Common myeloid progenitor, CD34-positive (primary cell): ENCODE data around the gene PDE12.

Experiments used
- CTCF ChIA-PET: fragments of 350-600 bp; sonication (Branson Sonifier 250); formaldehyde crosslinking; loops from one replicate; lab custom pipeline; 2021; ENCODE audit warnings: antibody characterized with exemption; lab: Charles Lee
- POLR2A ChIA-PET: fragments of 350-600 bp; sonication (Branson Sonifier 250); formaldehyde crosslinking; loops from one replicate; lab custom pipeline; 2021; ENCODE audit warnings: antibody characterized with exemption; lab: Charles Lee
- DNase-seq, 3 donors: peaks; one replicate each; pipeline versions ENCODE4 v3.0.0 to v3.0.0-alpha.2; 2013
- H3K27ac ChIP-seq, 2 experiments: 1 replicate in 1 of 2; 2 replicates in 1 of 2; pipeline ENCODE4 v1.7.0; 2013; ENCODE audit warnings: inconsistent platforms in 2 of 2, low read length in 2 of 2, mild to moderate bottlenecking in 2 of 2, low read depth in 1 of 2, moderate library complexity in 1 of 2; ENCODE audit not compliant: severe bottlenecking in 2 of 2, insufficient read depth in 1 of 2, poor library complexity in 1 of 2
- H3K27me3 ChIP-seq, 5 experiments: replicated peaks in 2 of 5; 1 replicate in 3 of 5; 2 replicates in 2 of 5; pipeline versions ENCODE4 v1.6.1 to v1.7.0; 2013; ENCODE audit warnings: low read length in 4 of 5, mild to moderate bottlenecking in 2 of 5, moderate library complexity in 2 of 5, inconsistent platforms in 1 of 5; ENCODE audit not compliant: insufficient read depth in 5 of 5, control insufficient read depth in 4 of 5
- H3K36me3 ChIP-seq, 4 experiments: 1 replicate in 2 of 4; 2 replicates in 2 of 4; pipeline versions ENCODE4 v1.6.1 to v1.7.0; 2013; ENCODE audit warnings: low read length in 3 of 4, control low read depth in 1 of 4, mild to moderate bottlenecking in 1 of 4; ENCODE audit not compliant: control insufficient read depth in 4 of 4, insufficient read depth in 4 of 4
- H3K4me1 ChIP-seq, 4 experiments: 1 replicate in 3 of 4; 2 replicates in 1 of 4; pipeline versions ENCODE4 v1.6.1 to v1.7.1; 2013; ENCODE audit warnings: low read length in 3 of 4, mild to moderate bottlenecking in 3 of 4, control low read depth in 1 of 4, inconsistent platforms in 1 of 4, moderate library complexity in 1 of 4; ENCODE audit not compliant: control insufficient read depth in 4 of 4, insufficient read depth in 4 of 4; ENCODE audit errors: control extremely low read depth in 1 of 4
- H3K4me3 ChIP-seq, 7 experiments: 1 replicate in 4 of 7; 2 replicates in 3 of 7; pipeline versions ENCODE4 v1.5.1 to v1.7.0; 2013; ENCODE audit warnings: mild to moderate bottlenecking in 7 of 7, low read length in 6 of 7, moderate library complexity in 6 of 7, inconsistent platforms in 2 of 7, low read depth in 2 of 7, control low read depth in 1 of 7; ENCODE audit not compliant: insufficient read depth in 4 of 7, control insufficient read depth in 1 of 7; ENCODE audit errors: extremely low read depth in 1 of 7
- H3K9me3 ChIP-seq, 5 experiments: 1 replicate in 4 of 5; 2 replicates in 1 of 5; pipeline versions ENCODE4 v1.6.1 to v1.7.1; 2013; ENCODE audit warnings: low read length in 4 of 5, mild to moderate bottlenecking in 2 of 5, inconsistent platforms in 1 of 5, low read depth in 1 of 5, moderate library complexity in 1 of 5; ENCODE audit not compliant: control insufficient read depth in 4 of 5, insufficient read depth in 2 of 5; ENCODE audit errors: control extremely low read depth in 1 of 5
- WGBS: methylation state at CpG from one replicate; pipeline ENCODE4 v1.1.5; 2013; ENCODE audit not compliant: insufficient coverage; 5-methylcytosine and 5-hydroxymethylcytosine counted together

PDE12 gene

DNA sequence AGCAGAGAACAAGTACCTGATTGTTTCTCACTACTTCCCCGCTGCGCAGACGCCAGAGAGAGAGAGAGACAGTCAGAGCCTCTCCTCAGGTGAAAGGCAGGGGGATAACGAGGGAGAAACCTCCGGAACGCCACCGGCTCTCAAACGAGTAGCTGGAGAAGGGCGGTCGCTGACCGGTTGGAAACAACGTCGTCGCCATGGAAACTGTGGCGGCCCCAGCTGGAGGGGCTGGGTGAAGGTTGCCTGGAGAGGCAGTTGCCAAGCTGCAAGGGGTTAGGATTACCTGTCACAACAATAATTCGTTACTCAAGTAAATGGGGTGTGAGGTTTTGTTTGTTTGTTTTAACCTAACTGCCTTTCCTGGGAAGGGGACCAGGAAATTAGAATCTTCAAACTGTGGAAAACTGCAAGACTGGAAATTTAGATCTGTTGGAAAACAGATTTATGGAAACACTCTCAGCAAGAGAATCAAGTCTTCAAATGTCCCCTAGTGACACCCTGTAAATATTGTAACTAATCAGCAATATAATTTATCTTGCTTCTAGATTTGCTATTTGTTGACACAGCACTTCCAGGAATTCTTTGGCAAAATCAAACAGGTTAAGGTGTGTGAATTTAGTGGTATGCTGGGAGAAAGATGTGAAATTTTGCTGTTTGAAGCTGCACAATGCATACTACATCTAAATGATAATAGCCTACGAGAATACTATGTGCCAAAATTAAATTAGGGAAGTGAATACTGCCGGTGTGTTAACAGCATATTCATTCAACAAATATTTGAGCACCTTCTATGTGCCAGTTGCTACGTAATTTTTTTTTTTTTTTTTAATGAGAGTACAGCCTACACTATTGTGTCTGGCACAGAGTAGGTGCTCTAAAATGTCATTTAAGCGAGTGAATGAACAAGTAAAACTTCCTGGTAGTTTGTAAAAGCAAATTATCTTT lies 11.6 kb upstream of the PDE12 start, which contains the start of gene DNAH12:
DNAH12 (minus strand) TSS at position 164 of the 945 bp plus-strand sequence. CDS start 1,474 bp downstream, outside the sequence.
- H3K36me3 ChIP-seq, result no peaks in the 10 kb centered on the region
- H3K27ac ChIP-seq, result no peak within 1 kb of the TSS
- H3K27me3 ChIP-seq, result no peaks in the 10 kb centered on the region
- no peaks in the 10 kb centered on the region for H3K9me3 ChIP-seq
- 3% methylated on average over 13 of the region's 20 CpGs for WGBS
- ChIA-PET POLR2A (no interaction called here), CTCF (no interaction called here)
- peak; percentile 36 to 79 (median 74) for DNase-seq
- peak within 1 kb of the TSS in 6 of 7 experiments; percentile 25 to 74 (median 54) for H3K4me3 ChIP-seq
- peaks cover 6 to 12% (median 10%) of the 10 kb centered on the region in 4 experiments for H3K4me1 ChIP-seq

DNA sequence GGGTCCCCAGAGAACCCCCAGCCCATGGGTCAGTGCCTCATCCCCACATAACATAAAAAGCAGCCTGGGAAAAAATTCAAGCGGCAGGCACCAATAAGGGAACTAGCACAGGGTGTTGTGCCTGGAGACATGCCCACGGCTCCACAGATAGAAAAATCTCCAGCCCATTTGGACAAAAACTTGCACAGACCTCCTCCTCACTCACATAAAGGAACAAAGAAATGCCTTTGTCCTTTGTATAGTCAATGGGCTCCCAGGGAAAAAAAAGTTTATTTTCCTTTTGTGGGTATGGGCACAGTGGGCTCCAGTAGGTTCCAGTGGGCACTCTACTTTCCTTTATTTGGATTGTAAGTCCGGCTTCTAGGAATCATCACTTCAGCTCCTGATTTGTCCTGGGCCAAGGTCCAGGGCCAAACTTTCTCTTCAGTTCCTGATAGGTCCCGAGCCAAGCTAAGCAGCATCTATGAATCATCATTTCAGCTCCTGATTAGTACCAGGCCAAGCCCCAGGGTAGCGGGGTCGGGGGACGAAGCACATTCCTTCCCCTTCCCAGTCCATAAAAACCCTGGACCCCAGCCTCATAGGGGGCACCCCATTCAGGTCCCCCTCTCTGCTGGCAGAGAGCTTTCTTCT lies 10.3 kb upstream of the PDE12 start:
- peaks cover 0 to 2% (median 0%) of the 10 kb centered on the region in 4 experiments for H3K36me3 ChIP-seq
- POLR2A ChIA-PET, result no interaction called here
- CTCF ChIA-PET, result interaction anchor here (0.6 kb wide), 1 partner anchor 25 kb away, joined by 3 read pairs; no protein-coding TSS in a partner anchor

DNA sequence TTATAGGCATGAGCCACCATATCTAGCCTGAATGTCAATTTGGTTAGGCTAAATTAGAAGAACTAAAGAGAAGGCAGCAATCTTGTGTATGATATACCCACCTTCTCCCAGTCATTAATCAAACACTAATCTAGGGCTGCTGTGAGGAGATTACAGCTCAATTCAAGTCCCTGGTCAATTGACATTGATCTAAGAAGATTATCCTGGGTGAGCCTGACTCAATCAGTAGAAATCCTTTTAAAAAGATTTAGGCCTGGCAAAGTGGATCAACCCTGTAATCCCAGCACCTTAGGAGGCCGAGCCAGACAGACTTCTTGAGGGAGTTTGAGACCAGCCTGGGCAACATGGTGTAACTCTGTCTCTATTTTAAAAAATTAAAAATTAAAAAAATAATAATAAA lies 9.5 kb upstream of the PDE12 start:
- Histone ChIP-seq H3K4me3 (no peak overlapping the region), H3K4me1 (peaks cover 6 to 12% (median 10%) of the 10 kb centered on the region in 4 experiments), H3K9me3 (no peaks in the 10 kb centered on the region), H3K27ac (no peak overlapping the region), H3K36me3 (peaks cover 0 to 2% (median 0%) of the 10 kb centered on the region in 4 experiments), H3K27me3 (no peaks in the 10 kb centered on the region)
- WGBS, result no CpG with 5 or more reads among the region's 1 CpG
- POLR2A ChIA-PET, result no interaction called here
- CTCF ChIA-PET, result no interaction called here
- no peak for DNase-seq

More for the DNA sequence above, 10.3 kb upstream of the PDE12 start:
- DNase-seq, result no peak
- Histone ChIP-seq H3K27me3 (no peaks in the 10 kb centered on the region), H3K4me3 (no peak overlapping the region), H3K9me3 (no peaks in the 10 kb centered on the region), H3K4me1 (peaks cover 6 to 12% (median 10%) of the 10 kb centered on the region in 4 experiments), H3K27ac (no peak overlapping the region)
- 96% methylated on average over 6 of the region's 7 CpGs for WGBS

DNA sequence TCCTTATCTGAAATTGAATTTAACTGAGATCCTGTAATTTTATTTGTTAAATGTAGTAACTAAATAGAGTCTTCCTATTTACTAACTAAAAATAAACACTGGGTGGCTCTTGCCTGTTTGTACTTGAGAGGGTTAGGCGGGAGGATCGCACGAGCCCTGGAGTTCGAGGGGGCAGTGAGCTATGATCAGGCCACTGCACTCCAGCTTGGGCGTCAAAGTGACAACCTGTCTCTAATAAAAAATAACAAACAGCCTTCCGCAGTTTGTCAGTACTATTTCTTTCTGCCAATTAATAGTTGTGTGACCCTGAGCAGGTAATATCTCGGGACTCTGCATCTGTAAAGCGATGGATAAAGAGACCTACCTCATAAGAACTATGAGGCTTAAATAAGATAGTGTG lies 768 bp upstream of the PDE12 start:
- peak overlapping the region; percentile 58 to 94 (median 81) for H3K4me3 ChIP-seq
- no peaks in the 10 kb centered on the region for H3K9me3 ChIP-seq
- H3K36me3 ChIP-seq, result peaks cover 1 to 14% (median 6%) of the 10 kb centered on the region in 4 experiments
- peak; percentile 16 to 47 (median 43) for DNase-seq
- peaks cover 8 to 31% (median 26%) of the 10 kb centered on the region in 4 experiments for H3K4me1 ChIP-seq
- WGBS, result 61% methylated on average over 4 of the region's 8 CpGs
- ChIA-PET CTCF (interaction anchor here (1.0 to 3.1 kb wide), 4 partner anchors 18 to 386 kb away, joined by 3 to 12 read pairs (median 3); no protein-coding TSS in a partner anchor), POLR2A (no interaction called here)
- H3K27ac ChIP-seq, result peak overlapping the region; percentile 96 to 98
- H3K27me3 ChIP-seq, result no peaks in the 10 kb centered on the region

DNA sequence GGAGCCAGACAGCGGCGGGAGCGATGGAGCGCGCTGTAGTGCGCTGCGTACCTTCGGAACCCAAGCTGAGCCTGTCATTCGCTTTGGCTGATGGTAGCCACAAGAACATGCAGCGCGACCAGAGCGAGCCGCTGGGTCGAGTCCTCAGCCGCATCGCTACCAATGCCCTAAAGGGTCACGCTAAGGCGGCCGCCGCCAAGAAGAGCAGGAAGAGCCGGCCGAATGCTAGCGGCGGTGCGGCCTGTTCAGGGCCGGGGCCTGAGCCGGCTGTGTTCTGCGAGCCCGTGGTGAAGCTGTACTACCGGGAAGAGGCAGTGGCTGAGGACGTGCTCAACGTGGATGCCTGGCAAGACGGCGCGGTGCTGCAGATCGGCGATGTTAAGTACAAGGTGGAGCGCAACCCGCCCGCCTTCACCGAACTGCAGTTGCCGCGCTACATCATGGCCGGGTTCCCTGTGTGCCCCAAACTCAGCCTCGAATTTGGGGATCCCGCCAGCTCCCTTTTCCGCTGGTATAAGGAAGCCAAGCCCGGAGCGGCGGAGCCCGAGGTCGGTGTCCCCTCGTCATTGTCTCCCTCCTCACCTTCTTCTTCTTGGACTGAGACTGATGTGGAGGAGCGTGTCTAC lies 498 bp downstream of the PDE12 start:
- WGBS, result 0% methylated on average over 48 of the region's 54 CpGs
- no peaks in the 10 kb centered on the region for H3K9me3 ChIP-seq
- peak overlapping the region; percentile 58 to 94 (median 81) for H3K4me3 ChIP-seq
- peak in 2 of 3 donors; percentile 52 to 61 for DNase-seq
- H3K27me3 ChIP-seq, result no peaks in the 10 kb centered on the region
- ChIA-PET POLR2A (interaction anchor here (1.2 to 2.0 kb wide), 4 partner anchors 11 to 115 kb away, joined by 3 to 13 read pairs (median 6); partner anchors contain the start of gene ARF4), CTCF (interaction anchor here (0.5 to 3.1 kb wide), 8 partner anchors 11 to 549 kb away, joined by 3 to 12 read pairs (median 3); no protein-coding TSS in a partner anchor)
- peaks cover 8 to 31% (median 26%) of the 10 kb centered on the region in 4 experiments for H3K4me1 ChIP-seq
- peaks cover 3 to 14% (median 6%) of the 10 kb centered on the region in 4 experiments for H3K36me3 ChIP-seq
- peak overlapping the region; percentile 96 to 98 for H3K27ac ChIP-seq

DNA sequence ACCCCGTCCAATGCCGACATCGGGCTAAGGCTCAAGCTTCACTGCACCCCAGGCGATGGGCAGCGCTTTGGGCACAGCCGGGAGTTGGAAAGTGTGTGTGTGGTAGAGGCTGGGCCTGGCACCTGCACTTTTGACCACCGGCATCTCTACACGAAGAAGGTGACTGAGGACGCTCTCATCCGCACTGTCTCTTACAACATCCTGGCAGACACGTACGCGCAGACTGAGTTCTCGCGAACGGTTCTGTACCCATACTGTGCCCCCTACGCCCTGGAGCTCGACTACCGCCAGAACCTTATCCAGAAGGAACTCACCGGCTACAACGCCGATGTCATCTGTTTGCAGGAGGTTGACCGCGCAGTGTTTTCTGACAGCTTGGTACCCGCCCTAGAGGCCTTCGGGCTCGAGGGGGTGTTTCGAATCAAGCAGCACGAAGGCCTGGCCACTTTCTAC lies 1.0 kb downstream of the PDE12 start:
- Histone ChIP-seq H3K36me3 (peaks cover 3 to 16% (median 7%) of the 10 kb centered on the region in 4 experiments), H3K4me3 (peak overlapping the region; percentile 58 to 94 (median 81)), H3K27ac (peak overlapping the region; percentile 96 to 98), H3K4me1 (peaks cover 8 to 31% (median 26%) of the 10 kb centered on the region in 4 experiments), H3K9me3 (no peaks in the 10 kb centered on the region), H3K27me3 (no peaks in the 10 kb centered on the region)
- peak; percentile 21 to 46 (median 35) for DNase-seq
- ChIA-PET CTCF (interaction anchor here (0.6 to 3.1 kb wide), 3 partner anchors 11 to 292 kb away, joined by 3 to 12 read pairs (median 8); no protein-coding TSS in a partner anchor), POLR2A (interaction anchor here (1.2 to 2.0 kb wide), 4 partner anchors 10 to 114 kb away, joined by 3 to 13 read pairs (median 6); partner anchors contain the start of gene ARF4)
- 4% methylated on average over 22 of the region's 29 CpGs for WGBS
